RKO (cell line): ENCODE data around the gene GLT6D1.
A peak's percentile ranks its signal among the peaks of the same experiment; 100 is the strongest.
"Not testable (repeated sequence)": the region's sequence is repeated elsewhere in the genome, so short reads cannot be mapped to it uniquely, and the experiment has no call there.

Source experiments
- DNase-seq: peaks from one replicate; pipeline ENCODE4 v3.0.0-alpha.2; 2016; ENCODE audit warnings: low spot score

Gene GLT6D1

DNA sequence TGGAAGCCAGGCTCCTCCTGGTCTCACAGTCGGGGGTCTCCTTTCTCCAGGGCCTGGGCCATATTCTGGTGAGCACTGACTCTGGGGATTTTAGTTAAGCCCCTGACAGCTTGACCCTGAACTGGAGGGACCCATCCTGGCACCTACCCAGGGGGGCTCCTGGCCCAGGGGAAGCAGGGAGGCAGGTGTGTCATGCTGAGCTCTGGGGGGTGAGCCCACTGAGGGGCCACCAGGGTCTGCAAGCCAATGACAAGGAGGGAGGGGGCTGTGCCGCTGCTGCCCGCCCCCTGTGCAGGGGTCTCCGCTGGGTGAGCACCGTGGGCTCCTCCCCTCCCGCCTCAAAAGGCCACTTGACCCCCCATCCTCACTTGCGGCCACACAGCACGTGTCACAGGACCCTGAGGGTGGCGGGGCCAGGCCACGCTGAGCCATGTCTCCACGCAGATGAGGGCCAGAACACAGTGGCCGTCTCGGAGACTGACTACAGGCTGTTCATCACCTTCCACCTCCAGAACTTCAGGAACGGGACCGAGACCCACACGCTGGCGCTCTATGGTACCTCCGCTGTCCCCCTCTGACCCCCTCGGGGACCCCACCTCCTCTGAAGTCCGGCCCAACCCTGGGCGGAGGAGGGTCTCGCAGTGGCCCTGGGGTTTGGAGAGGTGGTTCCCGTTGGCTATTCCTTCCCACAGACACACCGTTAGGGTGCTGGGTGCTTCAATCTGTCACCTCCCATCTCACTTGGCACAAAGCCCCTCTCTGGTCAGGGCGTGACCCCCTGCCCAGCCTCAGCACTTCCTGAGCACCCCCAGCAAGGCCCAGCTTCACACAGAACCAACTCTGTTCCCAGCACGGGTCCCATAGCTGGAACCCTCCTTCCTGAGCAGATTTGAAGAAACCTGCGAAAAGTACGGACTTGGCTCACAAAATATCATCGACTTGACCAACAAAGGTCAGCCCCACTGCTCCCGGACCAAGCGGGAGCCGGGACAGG lies 25.8 kb upstream of the GLT6D1 start:
- no peak for DNase-seq

DNA sequence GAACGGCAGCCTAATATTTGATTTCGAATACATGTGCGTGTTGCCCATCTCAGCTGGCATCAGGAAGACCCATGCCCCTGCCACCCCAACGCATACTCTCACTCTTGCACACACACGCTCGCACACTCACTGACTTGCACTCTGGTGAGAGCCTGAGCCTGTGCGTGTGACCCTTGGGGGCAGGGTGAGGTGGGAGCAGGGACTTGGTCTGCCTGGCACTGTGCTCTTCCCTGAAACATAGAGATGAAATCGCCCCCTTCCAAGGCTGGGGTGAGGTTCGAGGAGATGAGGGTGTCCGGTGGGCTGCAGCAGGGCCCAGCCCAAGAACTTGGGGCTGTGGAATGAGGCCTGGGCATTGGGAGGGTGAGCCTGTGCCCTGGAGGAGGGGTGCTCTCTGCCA lies 24.9 kb upstream of the GLT6D1 start:
- no peak for DNase-seq

DNA sequence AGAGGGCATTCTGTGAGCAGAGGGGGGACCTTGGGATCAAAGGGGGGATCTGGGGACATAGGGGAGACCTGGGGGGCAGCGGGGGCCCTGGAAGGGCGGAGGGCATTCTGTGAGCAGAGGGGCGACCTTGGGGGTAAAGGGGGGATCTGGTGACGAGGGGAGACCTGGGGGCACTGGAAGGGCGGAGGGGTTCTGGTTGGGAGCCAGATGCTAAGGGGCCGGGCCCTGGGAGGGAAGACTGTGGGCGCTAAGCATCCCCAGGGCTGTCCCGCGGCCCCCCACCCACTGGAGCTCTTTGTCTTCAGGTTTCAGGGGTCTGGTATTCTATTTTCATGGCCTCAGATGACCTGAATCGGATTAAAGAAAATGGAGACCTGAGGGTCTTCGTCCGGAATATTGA lies 24.5 kb upstream of the GLT6D1 start:
- DNase-seq = no peak

DNA sequence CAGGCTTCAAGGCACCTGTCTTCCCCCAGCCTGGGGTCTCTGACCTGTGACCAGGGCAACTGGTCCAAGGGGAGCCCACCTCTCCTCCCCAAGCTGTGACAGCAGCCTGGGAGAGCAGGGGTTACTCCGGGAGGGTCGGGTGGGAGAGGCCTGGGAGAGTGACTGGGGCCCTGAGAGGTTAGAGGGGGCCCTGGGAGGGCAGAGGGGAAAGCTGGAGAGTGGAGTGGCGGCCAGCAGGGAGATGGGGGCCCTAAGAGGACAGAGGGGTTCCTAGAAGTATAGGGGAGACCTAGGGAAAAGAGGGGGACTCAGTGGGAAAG lies 24.1 kb upstream of the GLT6D1 start:
- no peak for DNase-seq

DNA sequence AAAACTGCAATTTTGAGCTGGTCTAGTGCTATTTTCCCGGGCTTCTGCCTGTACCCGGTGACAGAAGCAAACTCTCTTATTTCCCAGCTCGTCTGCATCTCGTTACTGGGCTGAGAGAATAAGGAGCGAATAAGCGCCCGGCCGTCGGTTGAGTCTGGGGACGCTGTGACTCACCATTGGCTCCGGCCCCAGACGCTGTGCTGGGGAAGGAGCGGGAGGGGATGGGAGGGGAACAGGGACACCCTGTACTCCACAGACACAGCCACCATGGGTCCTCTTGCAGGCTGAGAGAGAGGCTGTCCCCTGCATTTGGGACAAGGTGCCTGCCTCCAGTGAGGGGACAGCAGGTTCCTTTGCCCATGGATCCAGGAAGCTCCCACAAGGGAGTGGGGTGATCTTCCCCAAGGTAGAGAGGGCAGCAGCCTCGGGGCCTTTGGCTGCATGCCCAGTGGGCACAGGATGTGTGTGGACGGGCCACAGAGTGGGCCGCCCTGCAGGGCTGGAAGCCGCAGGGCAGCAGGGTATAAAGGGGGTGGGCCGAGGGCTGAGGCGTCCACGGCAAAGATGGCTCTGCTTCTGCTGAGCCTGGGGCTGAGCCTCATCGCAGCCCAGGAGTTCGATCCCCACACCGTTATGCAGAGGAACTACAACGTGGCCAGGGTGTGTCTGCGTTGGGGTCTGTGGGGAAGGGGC lies 23.6 kb upstream of the GLT6D1 start, which contains the start of gene LCN9:
TSS of gene LCN9 (plus strand) at position 552 of the 693 bp plus-strand sequence. CDS start at position 565, 13 bp downstream.
- no peak for DNase-seq

DNA sequence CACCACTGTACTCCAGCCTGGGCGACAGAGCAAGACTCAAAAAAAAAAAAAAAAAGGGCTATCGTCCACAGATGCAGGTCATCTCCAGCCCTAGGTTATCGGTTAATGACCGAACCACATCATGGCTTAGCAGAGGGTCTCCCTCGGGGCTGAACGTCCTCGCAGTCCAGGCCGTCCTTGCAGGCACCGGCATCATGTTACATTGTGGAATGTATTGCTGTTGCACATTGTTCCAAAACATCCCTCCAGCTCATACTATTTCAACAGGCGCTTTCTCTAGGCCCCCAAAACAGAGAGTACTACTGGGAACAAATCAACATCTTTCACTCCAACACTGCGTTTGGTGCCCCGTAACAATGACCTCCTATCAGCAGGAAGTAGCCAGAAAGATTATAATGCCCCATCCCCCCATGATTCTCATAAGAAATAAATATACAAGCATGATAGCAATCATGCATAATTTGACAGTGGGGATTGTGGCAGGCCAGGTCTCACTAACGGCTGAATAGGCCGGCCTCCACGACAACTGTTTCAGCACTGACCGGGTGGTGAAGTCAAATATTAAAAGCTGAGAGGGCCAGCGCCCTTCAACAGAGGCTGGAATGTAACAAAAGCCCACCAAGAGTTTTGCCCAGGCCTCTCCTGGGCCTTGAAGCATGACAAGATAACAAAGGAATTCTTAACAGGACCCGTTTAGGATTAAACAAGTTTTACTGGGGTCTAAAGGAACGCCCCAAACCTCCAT lies 22.6 kb upstream of the GLT6D1 start:
- no peak for DNase-seq

DNA sequence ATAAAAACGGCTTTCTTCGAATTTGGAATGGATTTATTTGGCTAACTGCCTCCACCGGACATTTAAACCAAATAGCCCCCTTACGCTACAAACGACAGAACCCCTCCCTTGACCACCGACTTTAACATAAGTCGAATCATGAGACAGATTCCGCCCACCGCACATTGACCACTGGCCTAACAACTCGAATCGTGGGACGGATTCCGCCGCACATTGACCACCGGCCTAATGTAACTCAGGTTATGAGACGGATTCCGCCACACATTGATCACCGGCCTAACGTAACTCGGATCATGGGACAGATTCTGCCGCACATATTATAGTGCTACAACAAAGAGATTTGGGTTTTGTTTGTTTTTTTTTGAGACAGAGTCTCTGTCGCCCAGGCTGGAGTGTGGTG lies 21.1 kb upstream of the GLT6D1 start:
- DNase-seq = no peak

DNA sequence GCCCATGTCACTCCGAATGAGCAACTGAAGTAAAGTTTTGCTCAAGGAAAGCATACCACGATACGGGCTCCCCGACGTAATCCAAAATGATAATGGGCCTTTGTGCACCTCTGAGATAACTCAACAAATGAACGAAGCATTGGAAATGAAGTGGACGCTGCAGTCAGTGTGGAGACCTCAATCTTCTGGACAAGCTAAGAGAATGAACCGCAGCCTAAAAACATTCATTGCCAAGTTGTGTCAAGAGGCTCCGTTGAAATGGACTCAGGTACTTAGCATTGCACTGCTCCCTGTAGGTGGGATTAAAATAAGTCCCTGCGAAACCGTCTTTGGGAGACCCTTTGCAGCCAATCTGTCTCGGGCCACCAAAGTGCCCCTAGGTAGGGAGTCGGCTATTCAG lies 19.9 kb upstream of the GLT6D1 start:
- no peak for DNase-seq

DNA sequence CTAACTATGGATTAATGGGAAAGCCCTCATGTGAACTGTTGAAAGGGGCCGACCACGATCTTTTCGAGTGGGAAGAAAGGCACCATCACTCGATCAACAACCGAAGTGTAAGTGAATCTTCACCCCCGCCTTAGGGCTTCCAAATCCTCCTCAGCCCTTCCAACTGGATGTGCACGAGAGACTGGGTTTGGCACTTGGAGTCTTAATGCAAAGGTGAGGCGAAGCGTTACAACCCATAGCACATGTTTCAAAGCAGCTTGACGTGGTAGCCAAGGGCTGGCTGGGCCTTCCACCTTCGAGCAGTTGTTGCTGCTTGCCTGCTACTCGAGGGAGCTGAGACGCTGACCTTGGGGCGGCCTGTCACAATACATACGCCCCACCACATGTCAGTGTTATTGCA lies 18.1 kb upstream of the GLT6D1 start:
- no peak for DNase-seq

DNA sequence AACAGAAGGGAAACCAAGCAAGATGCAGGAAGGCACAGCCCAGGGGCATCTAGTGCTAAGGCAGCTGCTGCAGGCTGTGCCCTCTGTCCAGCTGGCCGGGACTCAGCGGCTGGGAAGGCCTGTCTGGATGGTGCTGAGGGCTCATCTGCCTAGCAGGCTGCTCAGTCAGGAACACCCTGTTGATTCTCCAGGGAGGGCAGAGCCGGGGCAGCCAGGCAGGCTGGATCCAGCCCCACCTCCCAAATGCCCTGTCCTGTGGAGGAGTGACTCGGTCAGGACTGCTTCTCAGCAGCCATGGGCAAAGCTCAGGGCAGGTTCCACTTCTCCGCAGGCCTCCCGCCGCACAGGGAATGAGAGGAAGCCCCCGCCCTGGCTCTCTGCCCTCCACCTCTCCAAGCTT lies 16.0 kb upstream of the GLT6D1 start:
- DNase-seq = no peak

DNA sequence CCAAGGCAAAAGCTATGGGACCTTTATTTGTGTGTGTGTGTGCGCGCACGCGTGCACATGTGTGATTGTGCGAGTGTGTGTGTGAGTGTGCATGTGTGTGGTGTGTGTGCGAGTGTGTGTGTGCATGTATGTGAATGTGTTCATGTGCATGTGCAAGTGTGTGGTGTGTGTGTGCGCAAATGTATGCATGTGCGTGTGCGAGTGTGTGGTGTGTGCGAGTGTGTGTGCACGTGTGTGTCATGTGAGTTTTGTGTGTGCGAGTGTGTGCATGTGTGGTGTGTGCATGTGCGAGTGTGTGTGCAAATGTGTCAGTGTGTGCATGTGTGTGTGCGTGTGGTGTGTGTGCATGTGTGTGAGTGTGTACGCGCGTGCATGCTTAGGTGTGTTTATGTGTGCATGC lies 11.1 kb upstream of the GLT6D1 start:
- no peak for DNase-seq

DNA sequence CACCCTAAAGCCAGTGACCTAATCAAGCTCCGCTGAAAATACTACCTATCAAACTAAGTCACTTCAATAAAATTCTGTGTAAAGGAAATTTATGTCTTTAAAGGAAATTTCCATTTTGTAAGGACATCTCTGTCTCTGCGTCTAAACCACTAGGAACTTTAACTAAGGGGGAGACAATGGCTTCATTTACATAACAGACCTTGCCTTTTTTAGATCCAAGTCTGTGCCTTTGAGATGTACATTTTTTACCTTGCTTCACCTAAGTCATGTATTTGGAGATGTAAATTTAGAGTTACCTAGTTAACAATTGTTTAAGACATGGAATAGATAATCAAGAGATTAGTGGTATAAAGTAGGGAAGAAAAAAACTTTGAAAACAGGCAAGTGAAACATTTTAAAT lies 10.2 kb upstream of the GLT6D1 start:
- DNase-seq = no peak

DNA sequence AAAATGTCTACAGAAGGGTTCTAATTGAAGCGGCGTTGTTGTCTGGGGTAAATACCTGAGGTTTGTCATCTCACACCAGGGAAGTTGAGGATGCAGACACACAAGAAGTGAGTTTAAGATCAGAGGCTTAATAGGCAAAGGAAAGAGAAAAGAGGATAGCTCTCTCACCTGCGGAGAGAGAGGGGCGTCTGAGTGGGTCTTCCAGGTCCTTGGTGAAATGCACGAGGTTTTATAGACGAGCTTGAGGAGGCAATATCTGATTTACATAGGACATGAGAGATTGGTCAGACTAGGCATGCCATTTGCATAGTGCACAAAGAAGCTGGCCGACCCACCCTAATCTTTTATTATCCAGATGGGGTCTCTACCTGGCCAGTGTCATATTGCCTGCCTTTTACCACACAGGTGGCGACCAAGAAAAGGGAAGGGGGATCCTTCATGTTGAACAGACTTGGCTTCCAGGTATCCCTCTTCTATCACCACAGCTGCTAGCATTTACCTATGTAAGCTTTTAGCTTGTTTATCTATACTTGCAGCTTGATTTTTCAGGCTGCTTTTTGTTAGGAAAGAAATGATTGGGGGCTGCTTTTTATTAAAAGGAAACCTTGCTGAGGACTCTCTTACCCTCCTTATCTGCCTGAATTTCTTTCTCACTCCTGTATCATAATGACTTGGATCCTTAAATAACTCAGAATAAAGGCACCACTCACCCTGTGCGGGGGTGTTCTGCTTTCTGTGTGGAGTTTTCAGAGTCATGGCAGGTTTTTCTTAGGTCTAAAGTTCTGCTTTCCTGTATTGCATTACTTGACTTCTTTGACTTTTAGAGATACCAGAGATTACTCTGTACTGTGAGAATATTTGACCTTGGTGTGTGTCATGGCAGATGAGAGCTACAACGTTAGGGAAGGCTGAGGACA lies 9.4 kb upstream of the GLT6D1 start:
- no peak for DNase-seq

DNA sequence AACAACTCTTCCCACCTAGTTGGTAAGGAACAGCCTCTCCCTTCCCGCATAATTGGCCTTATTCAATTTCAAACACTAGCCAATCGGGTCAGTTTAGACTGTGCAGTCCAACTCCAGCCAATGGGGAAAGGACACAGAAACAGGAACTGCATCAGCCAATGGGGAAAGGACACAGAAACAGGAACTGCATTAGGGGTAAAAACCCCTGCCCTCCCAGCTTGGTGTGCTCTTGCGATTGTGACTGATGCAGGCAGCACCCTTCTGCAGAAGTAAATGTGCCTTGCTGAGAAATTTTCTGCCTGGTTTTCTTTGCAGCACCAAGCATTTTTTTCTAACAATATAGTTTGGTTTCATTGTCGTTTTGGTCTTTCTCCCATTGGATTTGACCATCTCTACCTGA lies 8.5 kb upstream of the GLT6D1 start:
- peak; percentile 23 for DNase-seq

DNA sequence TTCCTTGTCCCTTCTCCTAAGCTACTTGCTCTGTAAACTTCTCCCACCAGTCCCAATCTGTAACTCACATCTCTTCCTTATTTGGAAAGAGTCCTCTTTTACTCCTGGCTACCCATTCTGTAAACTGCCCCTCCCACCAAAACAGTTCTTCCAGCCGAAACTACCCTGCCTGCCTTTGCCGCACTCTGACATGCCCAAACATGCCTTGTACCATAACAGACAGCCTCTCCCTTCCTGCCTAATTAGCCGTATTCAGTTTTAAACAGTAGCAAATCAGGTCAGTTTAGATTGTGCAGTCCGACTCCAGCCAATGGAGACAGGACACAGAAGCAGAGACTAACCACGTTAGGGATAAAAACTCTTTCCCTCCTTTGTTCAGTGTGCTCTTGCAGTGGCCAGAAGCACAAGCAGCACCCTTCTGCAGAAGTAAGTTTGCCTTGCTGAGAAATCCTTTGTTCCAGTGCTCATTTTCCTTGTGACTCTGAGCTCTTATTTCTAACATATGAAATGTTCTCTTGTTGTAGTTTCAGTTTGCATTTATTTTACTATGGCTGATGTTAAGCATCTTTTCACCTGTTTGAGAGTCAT lies 5.4 kb upstream of the GLT6D1 start:
- DNase-seq = no peak

DNA sequence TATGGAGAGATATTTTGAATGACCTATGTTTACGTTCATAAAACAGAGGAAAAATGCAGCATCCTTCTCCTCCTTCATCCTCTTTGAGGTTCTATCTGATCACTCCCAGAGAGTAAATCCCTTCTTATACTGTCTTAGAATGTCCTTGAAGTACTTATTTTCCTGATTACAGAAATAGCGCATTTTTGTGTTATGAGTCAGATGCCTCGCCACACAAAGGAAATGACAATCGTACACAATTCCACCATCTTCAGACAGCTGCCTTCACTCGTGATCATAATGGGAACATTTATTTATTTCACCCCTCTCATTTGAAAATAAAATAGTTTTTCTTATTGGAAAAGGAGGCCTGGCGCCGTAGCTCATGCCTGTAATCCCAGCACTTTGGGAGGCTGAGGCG lies 2.4 kb upstream of the GLT6D1 start:
- no peak for DNase-seq

DNA sequence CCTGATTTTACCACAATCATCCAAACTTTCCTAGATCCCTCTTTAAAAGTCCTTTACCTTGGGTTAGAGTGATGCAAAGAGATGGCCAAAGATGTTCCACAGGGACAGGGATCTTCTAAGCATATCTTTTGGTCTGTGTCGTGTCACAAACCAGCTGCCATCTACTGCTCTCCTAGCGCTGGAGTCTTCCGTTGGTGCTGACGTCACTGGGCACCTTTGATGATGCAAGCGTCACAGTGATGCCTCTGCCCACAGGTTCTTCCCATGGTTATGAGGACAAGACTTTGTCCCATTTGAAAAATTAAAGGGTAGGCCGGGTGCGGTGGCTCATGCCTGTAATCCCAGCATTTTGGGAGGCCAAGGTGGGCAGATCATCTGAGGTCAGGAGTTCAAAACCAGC lies 1.7 kb upstream of the GLT6D1 start:
- no peak for DNase-seq

DNA sequence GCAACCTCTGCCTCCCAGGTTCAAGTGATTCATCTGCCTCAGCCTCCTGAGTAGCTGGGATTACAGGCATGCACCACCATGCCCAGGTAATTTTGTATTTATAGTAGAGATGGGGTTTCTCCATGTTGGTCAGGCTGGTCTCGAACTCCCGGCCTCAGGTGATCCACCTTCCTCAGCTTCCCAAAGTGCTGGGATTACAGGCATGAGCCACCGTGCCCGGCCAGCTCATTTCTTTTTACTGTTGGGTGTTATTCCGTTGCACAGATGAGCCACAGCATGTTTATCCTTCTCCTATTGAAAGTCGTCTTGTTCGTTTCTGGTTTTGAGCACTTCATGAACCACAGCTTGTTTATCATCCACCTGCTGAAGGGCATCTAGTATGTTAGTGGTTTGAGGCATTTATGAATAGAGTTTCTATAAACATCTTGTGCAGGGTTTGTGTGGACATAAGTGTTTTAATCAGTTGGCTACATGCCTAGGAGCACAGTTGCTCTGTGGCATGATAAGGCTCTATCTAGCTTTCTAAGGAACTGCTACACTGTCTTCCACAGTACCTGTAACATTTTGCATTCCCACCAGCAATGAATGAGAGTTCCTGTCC lies 2.3 kb downstream of the GLT6D1 start:
- DNase-seq = not testable (repeated sequence)

DNA sequence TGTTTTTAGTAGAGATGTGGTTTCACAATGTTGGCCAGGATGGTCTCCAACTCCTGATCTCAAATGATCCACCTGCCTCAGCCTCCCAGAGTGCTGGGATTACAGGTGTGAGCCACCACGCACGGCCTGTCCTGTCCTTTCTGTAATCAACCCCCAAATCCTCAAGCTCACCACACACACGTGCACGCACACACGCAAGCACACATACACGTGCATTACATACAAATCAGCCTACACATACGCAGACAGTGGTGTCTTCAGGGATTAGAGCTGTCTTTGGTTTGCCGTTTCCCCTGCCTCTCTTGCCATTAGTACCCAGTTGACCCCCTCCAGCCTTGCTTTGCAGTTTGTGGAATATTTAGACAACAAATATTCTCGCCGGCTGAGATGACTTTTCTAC lies 6.5 kb downstream of the GLT6D1 start:
- DNase-seq = no peak

DNA sequence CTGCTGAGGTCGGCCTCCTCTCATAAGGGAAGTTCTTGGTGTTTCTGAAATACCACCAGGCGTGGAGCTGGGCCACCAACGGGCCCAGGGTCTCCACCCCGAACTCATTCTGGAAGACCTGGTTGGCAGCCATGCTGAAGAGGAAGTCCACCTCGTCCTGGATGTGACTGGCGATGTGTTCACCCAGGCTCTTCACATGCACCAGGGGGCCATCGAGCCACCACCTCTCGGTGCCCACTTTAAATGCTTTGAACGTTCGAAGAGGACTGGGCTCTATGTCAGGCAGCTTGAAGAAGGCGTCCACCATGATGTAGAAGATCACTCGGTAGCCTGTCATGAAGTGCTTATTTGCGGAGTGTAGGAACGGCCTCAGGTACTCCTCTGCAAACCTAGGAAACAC lies 15.1 kb downstream of the GLT6D1 start:
- DNase-seq = no peak
